ENCODE measurements around the gene MUC4. TPM values are rescaled to one million over a fixed set of nuclear protein-coding genes. Genes with fewer than 3 reads are reported as not detected.

MUC4 gene
- total and polyA plus RNA-seq, 9 of the 15 experiments (the other 6 are each of a cell fraction or from before 2014, with no cell fraction given) = under 0.01 to 0.21 (median 0.10) TPM; not detected in 4

DNA sequence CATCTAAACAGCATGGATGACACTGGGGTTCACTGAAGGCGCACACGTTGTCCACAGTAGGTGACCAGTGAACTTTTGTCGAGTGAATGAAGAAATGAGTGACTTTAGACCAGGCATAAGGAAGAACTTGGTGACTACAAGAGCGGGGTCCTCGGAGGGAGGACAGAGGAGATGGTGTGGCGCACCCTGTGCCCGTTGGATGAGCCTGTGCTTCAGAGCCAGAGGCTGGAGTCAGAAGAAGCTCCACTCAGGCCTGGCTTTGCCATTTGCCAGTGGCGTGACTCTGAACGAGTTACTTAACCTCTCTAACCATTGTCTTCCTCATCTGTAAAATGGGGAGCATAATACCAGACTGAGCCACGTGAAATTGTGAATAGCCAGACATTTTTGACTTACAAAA, 42.2 kb downstream of the MUC4 start:
- TF ChIP-seq MCM7 (IDR thresholded peaks at IDR 0.05) (no peak), PRMT5 (CRISPR knock-in tag; IDR thresholded peaks at IDR 0.05) (no peak), POLR2AphosphoS5 (IDR thresholded peaks at IDR 0.05; ENCODE audit: control insufficient read depth, insufficient read depth, low read depth, low read length) (no peak), CBFA2T3 (IDR thresholded peaks at IDR 0.05) (no peak), ZNF785 (CRISPR knock-in tag; IDR thresholded peaks at IDR 0.05) (no peak), POLR2A (conservative IDR thresholded peaks at IDR 0.05) (no peak), SPI1 (IDR thresholded peaks at IDR 0.05; ENCODE audit: borderline replicate concordance, low read depth, low read length) (no peak), SMC3 (conservative IDR thresholded peaks at IDR 0.05; ENCODE audit: insufficient read depth, low read depth, low read length) (no peak), ETV1 (tag; conservative IDR thresholded peaks at IDR 0.05; ENCODE audit: low read depth) (no peak), ILK (tag; IDR thresholded peaks at IDR 0.05; ENCODE audit: borderline replicate concordance, low read depth) (no peak)
- TF ChIP-seq, protein P1, sequence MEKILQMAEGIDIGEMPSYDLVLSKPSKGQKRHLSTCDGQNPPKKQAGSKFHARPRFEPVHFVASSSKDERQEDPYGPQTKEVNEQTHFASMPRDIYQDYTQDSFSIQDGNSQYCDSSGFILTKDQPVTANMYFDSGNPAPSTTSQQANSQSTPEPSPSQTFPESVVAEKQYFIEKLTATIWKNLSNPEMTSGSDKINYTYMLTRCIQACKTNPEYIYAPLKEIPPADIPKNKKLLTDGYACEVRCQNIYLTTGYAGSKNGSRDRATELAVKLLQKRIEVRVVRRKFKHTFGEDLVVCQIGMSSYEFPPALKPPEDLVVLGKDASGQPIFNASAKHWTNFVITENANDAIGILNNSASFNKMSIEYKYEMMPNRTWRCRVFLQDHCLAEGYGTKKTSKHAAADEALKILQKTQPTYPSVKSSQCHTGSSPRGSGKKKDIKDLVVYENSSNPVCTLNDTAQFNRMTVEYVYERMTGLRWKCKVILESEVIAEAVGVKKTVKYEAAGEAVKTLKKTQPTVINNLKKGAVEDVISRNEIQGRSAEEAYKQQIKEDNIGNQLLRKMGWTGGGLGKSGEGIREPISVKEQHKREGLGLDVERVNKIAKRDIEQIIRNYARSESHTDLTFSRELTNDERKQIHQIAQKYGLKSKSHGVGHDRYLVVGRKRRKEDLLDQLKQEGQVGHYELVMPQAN (IDR thresholded peaks at IDR 0.05; ENCODE audit: borderline replicate concordance) = no peak
- intact Hi-C loops (cut with micrococcal nuclease) = no loop called here
- no peak overlapping the region for H3K9ac ChIP-seq (ENCODE audit: insufficient read depth in 1 of 2, low read depth in 2 of 2, low read length in 2 of 2)
- DNase-seq (ENCODE audit: extremely low read depth in 1 of 4, low spot score in 3 of 4) (no peak), FAIRE-seq (no peak), ATAC-seq (no peak)
- 16% methylated on average over 10 of the region's 10 CpGs for WGBS (ENCODE audit: insufficient coverage, low coverage, missing lambda C conversion rate)
- no peak overlapping the region for H3K4me2 ChIP-seq (ENCODE audit: insufficient read depth, low read length)
- ChIA-PET POLR2A (interaction anchor here (0.6 kb wide), 1 partner anchor 235 kb away, joined by 3 read pairs; no protein-coding TSS in a partner anchor), CTCF (ENCODE audit: low intra/inter-chr PET ratio) (interaction anchor here (0.5 kb wide), 1 partner anchor 124 kb away, joined by 3 read pairs; no protein-coding TSS in a partner anchor)
- H2AFZ ChIP-seq (ENCODE audit: low read depth, low read length) = no peak overlapping the region
- H3K36me3 ChIP-seq (ENCODE audit: control insufficient read depth, insufficient read depth, low read length) = no peaks in the 10 kb centered on the region
- in situ Hi-C loops (cut with MboI) = no loop called here
- peaks cover 0 to 7% of the 10 kb centered on the region in 2 experiments; a peak in 2 of 5 replicates for H3K4me1 ChIP-seq (replicated peaks in 1 of 2; ENCODE audit: control insufficient read depth in 2 of 2, insufficient read depth in 2 of 2, low read length in 2 of 2)
- H3K4me3 ChIP-seq = no peak overlapping the region
- no peaks in the 10 kb centered on the region for H3K9me1 ChIP-seq (ENCODE audit: control insufficient read depth, insufficient read depth, low read length)
- no peak overlapping the region for H3K27ac ChIP-seq (ENCODE audit: extremely low read depth, low read depth, low read length)
- H3K9me3 ChIP-seq (replicated peaks; ENCODE audit: control insufficient read depth, insufficient read depth, low read depth, low read length) = no peaks in the 10 kb centered on the region
- H3K27me3 ChIP-seq (ENCODE audit: control insufficient read depth in 2 of 2, insufficient read depth in 2 of 2, low read length in 2 of 2) = peaks cover 12 to 69% of the 10 kb centered on the region in 2 experiments; a peak in 4 of 5 replicates
- BruUV-seq (replicated peaks) = no TSS peak
- 0 out of 2 replicates have a peak, but pooled peaks cover under 1% of the 10 kb centered on the region for H4K20me1 ChIP-seq (replicated peaks; ENCODE audit: control insufficient read depth, insufficient read depth, low read length)
- no peaks in the 10 kb centered on the region for H3K79me2 ChIP-seq (ENCODE audit: control insufficient read depth, insufficient read depth, low read length)

Measured in K562 (cell line).